H1 (cell line): ENCODE measurements around the gene PLBD1. TPM values are rescaled to one million over a fixed set of nuclear protein-coding genes. Genes with fewer than 3 reads are reported as not detected.

Source experiments
- CEBPB ChIP-seq: IDR thresholded peaks from 2 replicates; pipeline ENCODE4 v1.6.1; 2012; ENCODE audit warnings: low read depth, low read length
- EZH2 ChIP-seq: fragments of 200-600 bp; sonication (generic); IDR thresholded peaks from 2 replicates; pipeline ENCODE4 v1.7.1; 2012; ENCODE audit warnings: low read depth, mild to moderate bottlenecking, moderate library complexity, low read length, inconsistent platforms; ENCODE audit not compliant: severe bottlenecking
- POU5F1 ChIP-seq: IDR thresholded peaks from 2 replicates; pipeline ENCODE4 v1.6.1; 2011; ENCODE audit warnings: low read depth, mild to moderate bottlenecking, low read length, moderate library complexity
- SUZ12 ChIP-seq: fragments of 200-600 bp; sonication (generic); IDR thresholded peaks from 2 replicates; pipeline ENCODE4 v1.6.1; 2012; ENCODE audit warnings: mild to moderate bottlenecking, inconsistent platforms, low read length, moderate library complexity, mixed read lengths
- TBP ChIP-seq: IDR thresholded peaks from 2 replicates; pipeline ENCODE4 v1.6.1; 2011; ENCODE audit warnings: low read depth, low read length, improper control_type of control experiment
- YY1 ChIP-seq: IDR thresholded peaks from 2 replicates; pipeline ENCODE4 v1.6.1; 2011; ENCODE audit warnings: low read depth, mild to moderate bottlenecking, low read length
- ZNF274 ChIP-seq: IDR thresholded peaks from 2 replicates; pipeline ENCODE4 v1.7.0; 2012; ENCODE audit warnings: low read length, borderline replicate concordance; ENCODE audit errors: extremely low read depth
- polyA plus RNA-seq, 7 experiments: library from polyadenylated mRNA; depleted of rRNA in 3 of 7; stranded (reverse) in 5 of 7; unstranded in 2 of 7; fragments of >200 nt in 5 of 7; fragments of 200-250 nt in 2 of 7; gene quantifications; 1 replicate in 5 of 7; 2 replicates in 1 of 7; 4 replicates in 1 of 7; pipeline versions ENCODE4 v1.2.1 to v1.2.3, GENCODE V29; 2011 to 2013; ENCODE audit warnings: missing spikeins in 2 of 7, mixed read lengths in 2 of 7
- total RNA-seq: library from RNA; stranded (reverse); fragmentation: NEBNext Ultra II Directional; extraction: Animal tissue kit (Norgen Biotek cat#: 25700); gene quantifications from 2 replicates; pipeline ENCODE4 v1.2.1, GENCODE V29; 2021
- TF ChIP-seq, protein P1 (sequence below), 3 experiments: IDR thresholded peaks; 1 replicate in 2 of 3; 2 replicates in 1 of 3; pipeline versions ENCODE4 v1.5.1 to v1.6.1; 2011; ENCODE audit warnings: low read length in 3 of 3, mild to moderate bottlenecking in 3 of 3, inconsistent platforms in 2 of 3, low read depth in 1 of 3, moderate library complexity in 1 of 3; ENCODE audit not compliant: insufficient read depth in 1 of 3; ENCODE audit errors: control extremely low read depth in 1 of 3
- TF ChIP-seq, protein P2 (sequence below): IDR thresholded peaks from 2 replicates; pipeline ENCODE4 v1.6.1; 2012; ENCODE audit warnings: inconsistent platforms

Gene PLBD1
- total and polyA plus RNA-seq, 2 of the 8 experiments (the other 6 are each of a cell fraction or from before 2014, with no cell fraction given): 6.3 to 12.3 TPM

DNA sequence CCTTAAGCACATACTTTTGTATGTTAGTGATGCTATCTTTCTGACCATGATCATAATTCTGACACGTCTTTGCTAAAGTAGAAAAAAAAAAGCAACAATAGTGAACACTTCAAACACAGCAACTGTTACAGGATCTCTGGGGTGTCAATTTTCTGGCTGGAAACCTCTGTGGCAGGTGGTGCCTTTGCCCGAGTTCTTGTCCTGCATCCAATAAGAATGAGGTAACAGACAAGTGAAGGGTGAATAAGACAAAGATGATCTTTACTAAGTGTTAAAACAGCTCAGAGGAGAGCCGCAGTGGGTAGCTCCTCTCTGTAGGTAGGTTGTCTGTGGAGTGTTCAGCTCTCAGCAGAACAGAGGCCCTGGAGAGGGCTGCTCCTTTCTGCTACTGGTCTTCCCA is 20.9 kb upstream of the PLBD1 start (continued):
- TF ChIP-seq ZNF274: no peak
- TF ChIP-seq, protein P1, sequence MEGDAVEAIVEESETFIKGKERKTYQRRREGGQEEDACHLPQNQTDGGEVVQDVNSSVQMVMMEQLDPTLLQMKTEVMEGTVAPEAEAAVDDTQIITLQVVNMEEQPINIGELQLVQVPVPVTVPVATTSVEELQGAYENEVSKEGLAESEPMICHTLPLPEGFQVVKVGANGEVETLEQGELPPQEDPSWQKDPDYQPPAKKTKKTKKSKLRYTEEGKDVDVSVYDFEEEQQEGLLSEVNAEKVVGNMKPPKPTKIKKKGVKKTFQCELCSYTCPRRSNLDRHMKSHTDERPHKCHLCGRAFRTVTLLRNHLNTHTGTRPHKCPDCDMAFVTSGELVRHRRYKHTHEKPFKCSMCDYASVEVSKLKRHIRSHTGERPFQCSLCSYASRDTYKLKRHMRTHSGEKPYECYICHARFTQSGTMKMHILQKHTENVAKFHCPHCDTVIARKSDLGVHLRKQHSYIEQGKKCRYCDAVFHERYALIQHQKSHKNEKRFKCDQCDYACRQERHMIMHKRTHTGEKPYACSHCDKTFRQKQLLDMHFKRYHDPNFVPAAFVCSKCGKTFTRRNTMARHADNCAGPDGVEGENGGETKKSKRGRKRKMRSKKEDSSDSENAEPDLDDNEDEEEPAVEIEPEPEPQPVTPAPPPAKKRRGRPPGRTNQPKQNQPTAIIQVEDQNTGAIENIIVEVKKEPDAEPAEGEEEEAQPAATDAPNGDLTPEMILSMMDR (IDR thresholded peaks at IDR 0.05; ENCODE audit: control extremely low read depth in 1 of 3, insufficient read depth in 1 of 3, low read depth in 1 of 3, low read length in 3 of 3): no peak
- TF ChIP-seq POU5F1: no peak
- TF ChIP-seq SUZ12: no peak
- TF ChIP-seq, protein P2, sequence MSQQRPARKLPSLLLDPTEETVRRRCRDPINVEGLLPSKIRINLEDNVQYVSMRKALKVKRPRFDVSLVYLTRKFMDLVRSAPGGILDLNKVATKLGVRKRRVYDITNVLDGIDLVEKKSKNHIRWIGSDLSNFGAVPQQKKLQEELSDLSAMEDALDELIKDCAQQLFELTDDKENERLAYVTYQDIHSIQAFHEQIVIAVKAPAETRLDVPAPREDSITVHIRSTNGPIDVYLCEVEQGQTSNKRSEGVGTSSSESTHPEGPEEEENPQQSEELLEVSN: no peak
- TF ChIP-seq TBP: no peak
- no peak for TF ChIP-seq YY1
- TF ChIP-seq CEBPB: no peak
- TF ChIP-seq EZH2: no peak
- TF ChIP-seq, all 59 proteins: peak for 0
